Lung (tissue), 12 donors: ENCODE measurements around the gene ETNK2. TPM values are rescaled to one million over a fixed set of nuclear protein-coding genes. Genes with fewer than 3 reads are reported as not detected.

ENCODE experiments used
- ATAC-seq: fragments of 200-7000 bp; cut with Tn5 transposase; one replicate; pipeline ENCODE4 v1.9.1; 2020; ENCODE audit warnings: moderate number of reproducible peaks; ENCODE audit not compliant: insufficient read depth, low FRiP score
- DNase-seq, 3 donors: peaks; one replicate each; pipeline ENCODE4 v3.0.0-alpha.2; 2013 to 2017
- H3K27ac ChIP-seq, 2 donors: one replicate each; pipeline ENCODE4 v1.5.1; 2013; ENCODE audit warnings: mild to moderate bottlenecking in 2 of 2, moderate library complexity in 2 of 2, control low read depth in 1 of 2, inconsistent platforms in 1 of 2, low read depth in 1 of 2, low read length in 1 of 2
- H3K27me3 ChIP-seq, 3 donors: one replicate each; pipeline ENCODE4 v1.5.1; 2013; ENCODE audit warnings: low read length in 2 of 3; ENCODE audit not compliant: control insufficient read depth in 3 of 3, insufficient read depth in 3 of 3
- H3K36me3 ChIP-seq, 4 donors: one replicate each; pipeline ENCODE4 v1.5.1; 2013; ENCODE audit warnings: low read length in 4 of 4, mild to moderate bottlenecking in 1 of 4, moderate library complexity in 1 of 4; ENCODE audit not compliant: control insufficient read depth in 4 of 4, insufficient read depth in 4 of 4
- H3K4me1 ChIP-seq, 5 donors: one replicate each; pipeline ENCODE4 v1.5.1; 2013; ENCODE audit warnings: low read length in 5 of 5, mild to moderate bottlenecking in 2 of 5, moderate library complexity in 1 of 5; ENCODE audit not compliant: control insufficient read depth in 5 of 5, insufficient read depth in 5 of 5
- H3K4me3 ChIP-seq: one replicate; pipeline ENCODE4 v1.5.1; 2013; ENCODE audit warnings: mild to moderate bottlenecking, control low read depth, moderate library complexity
- H3K9ac ChIP-seq, 2 donors: one replicate each; pipeline ENCODE4 v1.5.1; 2013; ENCODE audit warnings: low read length in 2 of 2, control low read depth in 1 of 2; ENCODE audit not compliant: insufficient read depth in 1 of 2
- H3K9me3 ChIP-seq, 4 donors: one replicate each; pipeline ENCODE4 v1.5.1; 2013; ENCODE audit warnings: low read length in 3 of 4, mild to moderate bottlenecking in 1 of 4, moderate library complexity in 1 of 4; ENCODE audit not compliant: control insufficient read depth in 4 of 4, insufficient read depth in 3 of 4
- WGBS, 2 donors: extraction: QIAGEN DNeasy Blood & Tissue Kit; methylation state at CpG; one replicate each; pipeline ENCODE4 v1.1.7; 2013; 5-methylcytosine and 5-hydroxymethylcytosine counted together
- polyA plus RNA-seq, 2 donors: library from polyadenylated mRNA; stranded (reverse); fragments of 200-250 nt; gene quantifications; one replicate each; pipeline ENCODE4 v1.2.1, GENCODE V29; 2013
- total RNA-seq, 2 donors: library from RNA; depleted of rRNA in 1 of 2; stranded (reverse); fragments of >200 nt in 1 of 2; gene quantifications; one replicate each; pipeline ENCODE4 v1.2.1, GENCODE V29; 2014 to 2021
- TF ChIP-seq, protein P1 (sequence below): IDR thresholded peaks from 2 replicates; pipeline ENCODE4 v1.5.1; 2012; ENCODE audit warnings: mild to moderate bottlenecking; ENCODE audit errors: control extremely low read depth, extremely low read depth
- donor health status: control.
- donor health status: control.
- donor health status: Bipolar disorder and iron deficiency.
- donor health status: healthy.
- donor health status: DM: yes; HTN: yes; CAD: no.

Gene ETNK2
- total and polyA plus RNA-seq, 4 donors = 2.2 to 5.8 (median 3.9) TPM

DNA sequence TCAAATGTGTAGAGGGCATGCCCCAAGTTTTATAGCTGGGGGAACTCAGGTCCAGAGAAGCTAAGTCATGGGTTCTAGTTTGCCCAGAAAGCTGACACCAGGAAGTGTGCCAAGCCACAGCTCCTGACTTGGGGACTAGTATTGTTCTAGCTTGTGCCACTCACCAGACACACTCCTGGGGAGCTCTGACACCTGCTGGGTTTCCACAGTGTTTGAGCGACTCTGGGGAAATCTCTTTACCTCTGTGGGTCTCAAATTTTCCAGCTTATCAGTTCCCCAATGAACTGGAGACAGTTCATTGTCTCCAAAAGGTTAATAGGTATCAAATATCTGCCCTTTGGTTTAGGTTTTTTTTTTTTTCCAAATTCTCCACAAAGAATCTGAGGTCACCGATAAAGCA lies 40.2 kb upstream of the ETNK2 start:
- no peak for ATAC-seq
- peaks cover 0 to 19% (median 17%) of the 10 kb centered on the region in 3 donors for H3K27me3 ChIP-seq
- H3K9me3 ChIP-seq = peaks cover 0 to 6% (median 0%) of the 10 kb centered on the region in 4 donors
- no peak for DNase-seq
- no peak overlapping the region for H3K4me3 ChIP-seq
- H3K27ac ChIP-seq = no peak overlapping the region
- H3K4me1 ChIP-seq = peaks cover 0 to 20% (median 5%) of the 10 kb centered on the region in 5 donors
- H3K9ac ChIP-seq = no peak overlapping the region
- no peaks in the 10 kb centered on the region for H3K36me3 ChIP-seq
- 89 to 93% methylated on average over 2 of the region's 2 CpGs for WGBS, 2 donors
- TF ChIP-seq, protein P1, sequence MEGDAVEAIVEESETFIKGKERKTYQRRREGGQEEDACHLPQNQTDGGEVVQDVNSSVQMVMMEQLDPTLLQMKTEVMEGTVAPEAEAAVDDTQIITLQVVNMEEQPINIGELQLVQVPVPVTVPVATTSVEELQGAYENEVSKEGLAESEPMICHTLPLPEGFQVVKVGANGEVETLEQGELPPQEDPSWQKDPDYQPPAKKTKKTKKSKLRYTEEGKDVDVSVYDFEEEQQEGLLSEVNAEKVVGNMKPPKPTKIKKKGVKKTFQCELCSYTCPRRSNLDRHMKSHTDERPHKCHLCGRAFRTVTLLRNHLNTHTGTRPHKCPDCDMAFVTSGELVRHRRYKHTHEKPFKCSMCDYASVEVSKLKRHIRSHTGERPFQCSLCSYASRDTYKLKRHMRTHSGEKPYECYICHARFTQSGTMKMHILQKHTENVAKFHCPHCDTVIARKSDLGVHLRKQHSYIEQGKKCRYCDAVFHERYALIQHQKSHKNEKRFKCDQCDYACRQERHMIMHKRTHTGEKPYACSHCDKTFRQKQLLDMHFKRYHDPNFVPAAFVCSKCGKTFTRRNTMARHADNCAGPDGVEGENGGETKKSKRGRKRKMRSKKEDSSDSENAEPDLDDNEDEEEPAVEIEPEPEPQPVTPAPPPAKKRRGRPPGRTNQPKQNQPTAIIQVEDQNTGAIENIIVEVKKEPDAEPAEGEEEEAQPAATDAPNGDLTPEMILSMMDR = no peak

DNA sequence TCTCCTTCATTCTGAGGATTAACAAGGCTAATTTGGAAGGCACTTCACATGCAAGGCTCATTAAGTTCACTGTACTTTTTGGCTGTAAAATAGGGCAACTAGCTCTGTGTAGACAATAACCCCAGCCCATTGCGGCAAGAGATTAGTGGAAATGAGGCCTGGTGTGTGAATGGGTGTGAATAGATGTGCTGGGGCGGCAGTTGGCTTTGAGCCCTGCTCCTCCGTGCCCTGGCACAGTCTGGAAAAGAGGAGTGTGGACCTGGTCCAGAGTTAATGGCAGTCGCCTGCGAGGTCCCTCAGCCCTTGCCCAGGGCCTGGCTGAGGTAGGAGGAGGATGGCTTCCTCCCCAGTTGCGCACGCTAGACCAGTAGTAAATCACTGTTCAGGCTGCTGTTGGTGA lies 39.6 kb upstream of the ETNK2 start:
- peaks cover 0 to 6% (median 0%) of the 10 kb centered on the region in 4 donors for H3K9me3 ChIP-seq
- no peak for ATAC-seq
- TF ChIP-seq, protein P1 = no peak
- H3K4me3 ChIP-seq = no peak overlapping the region
- peaks cover 0 to 20% (median 5%) of the 10 kb centered on the region in 5 donors for H3K4me1 ChIP-seq
- peaks cover 0 to 22% (median 19%) of the 10 kb centered on the region in 3 donors for H3K27me3 ChIP-seq
- 84 to 94% methylated on average over 7 of the region's 7 CpGs for WGBS, 2 donors
- no peaks in the 10 kb centered on the region for H3K36me3 ChIP-seq
- H3K27ac ChIP-seq = no peak overlapping the region
- H3K9ac ChIP-seq = no peak overlapping the region
- DNase-seq = no peak

DNA sequence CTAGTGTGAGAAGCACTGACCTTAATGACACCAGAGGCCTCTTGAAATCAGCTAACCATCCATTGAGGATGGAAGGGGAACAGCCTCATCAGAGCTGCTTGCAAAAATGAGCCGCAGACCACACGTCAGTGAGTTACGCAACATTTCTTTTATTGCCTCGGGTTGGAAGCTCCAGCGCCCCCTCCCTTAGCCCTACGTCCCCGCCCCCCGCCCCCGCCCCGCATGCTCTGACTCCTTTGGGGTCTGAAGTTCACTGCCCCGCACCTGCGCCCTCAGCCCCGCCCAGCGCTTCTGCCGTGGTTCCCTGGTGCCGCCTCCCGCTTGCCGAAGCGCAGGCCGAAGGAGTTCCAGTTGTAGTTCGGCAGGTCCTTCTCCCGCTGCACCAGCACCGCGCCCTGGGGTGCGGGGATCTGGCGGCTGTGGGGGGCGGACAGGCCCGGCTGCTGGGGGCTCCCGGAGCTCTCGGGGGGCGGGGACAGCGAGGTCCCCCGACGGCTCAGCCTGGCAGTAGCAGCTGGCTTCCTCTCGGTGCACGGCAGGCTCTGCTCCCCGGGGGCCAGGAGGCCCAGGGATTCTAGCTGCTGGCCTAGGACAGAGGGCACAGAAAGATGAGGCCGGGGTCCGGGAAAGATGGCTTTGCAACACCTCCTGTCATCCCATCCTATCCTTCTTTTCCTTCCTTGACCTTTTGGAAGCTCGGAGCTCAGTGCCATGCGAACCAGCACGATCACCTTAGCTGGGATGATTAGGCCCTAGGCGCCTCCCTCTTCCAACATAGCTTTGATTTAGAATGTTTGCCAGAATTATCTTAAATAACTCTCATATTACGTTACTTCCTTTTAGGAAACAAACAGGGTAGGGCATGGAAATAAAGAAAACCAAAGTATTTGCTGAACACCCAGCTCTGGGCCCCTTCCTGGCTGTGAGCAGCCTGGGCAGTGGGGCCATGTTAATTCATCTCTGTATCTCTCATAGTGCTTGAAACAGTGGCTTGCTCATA lies 38.7 kb upstream of the ETNK2 start:
- Histone ChIP-seq H3K27me3 (peaks cover 0 to 22% (median 18%) of the 10 kb centered on the region in 3 donors), H3K27ac (no peak overlapping the region), H3K4me1 (peaks cover 0 to 18% (median 5%) of the 10 kb centered on the region in 5 donors), H3K4me3 (no peak overlapping the region), H3K9ac (no peak overlapping the region), H3K9me3 (peaks cover 0 to 5% (median 0%) of the 10 kb centered on the region in 4 donors), H3K36me3 (no peaks in the 10 kb centered on the region)
- ATAC-seq (no peak), DNase-seq (peak; percentile 41 to 87 (median 63))
- TF ChIP-seq, protein P1 = no peak
- 11 to 16% methylated on average over 42 to 44 of the region's 44 CpGs for WGBS, 2 donors
